ENCODE data around the gene KRT26. TPM values are rescaled to one million over a fixed set of nuclear protein-coding genes. Genes with fewer than 3 reads are reported as not detected.

The KRT26 gene
- total RNA-seq, 4 donors from 2014 or later, result not detected

GRCh38 chr17:40735016-40735415 lies 37.0 kb downstream of the KRT26 start:
- TF ChIP-seq POLR2A (IDR thresholded peaks at IDR 0.05) (no peak), CTCF (IDR thresholded peaks at IDR 0.05) (peak in 3 of 6 experiments; percentile 12 to 29 (median 15))
- intact Hi-C loops (cut with DNase I), result no loop called here
- WGBS, 2 donors, result 40 to 50% methylated on average over 1 of the region's 1 CpG
- DNase-seq, result no peak
- peak overlapping the region in 2 of 4 donors; percentile 5 to 59 for H3K27ac ChIP-seq
- H3K4me1 ChIP-seq, result peaks cover 0 to 14% (median 0%) of the 10 kb centered on the region in 3 donors
- peaks cover 0 to 13% (median 0%) of the 10 kb centered on the region in 4 donors for H3K27me3 ChIP-seq
- H3K9me3 ChIP-seq, result no peaks in the 10 kb centered on the region
- H3K4me3 ChIP-seq, result no peak overlapping the region
- no peaks in the 10 kb centered on the region for H3K36me3 ChIP-seq

GRCh38 chr17:40734018-40734417 lies 38.0 kb downstream of the KRT26 start:
- peaks cover 0 to 14% (median 0%) of the 10 kb centered on the region in 3 donors for H3K4me1 ChIP-seq
- no peak for TF ChIP-seq POLR2A (IDR thresholded peaks at IDR 0.05)
- no peak for TF ChIP-seq CTCF (IDR thresholded peaks at IDR 0.05)
- peaks cover 0 to 13% (median 0%) of the 10 kb centered on the region in 4 donors for H3K27me3 ChIP-seq
- DNase-seq, result no peak
- no peak overlapping the region for H3K27ac ChIP-seq
- no peak overlapping the region for H3K4me3 ChIP-seq
- H3K36me3 ChIP-seq, result no peaks in the 10 kb centered on the region
- WGBS, 2 donors, result 78 to 81% methylated on average over 4 to 6 of the region's 6 CpGs
- intact Hi-C loops (cut with DNase I), result no loop called here
- H3K9me3 ChIP-seq, result no peaks in the 10 kb centered on the region

GRCh38 chr17:40730970-40731369 lies 41.0 kb downstream of the KRT26 start:
- intact Hi-C loops (cut with DNase I), result no loop called here
- no peaks in the 10 kb centered on the region for H3K36me3 ChIP-seq
- WGBS, 2 donors, result 77 to 86% methylated on average over 1 of the region's 1 CpG

GRCh38 chr17:40727447-40728231 lies 44.4 kb downstream of the KRT26 start:
- Histone ChIP-seq H3K4me1 (peaks cover 0 to 14% (median 0%) of the 10 kb centered on the region in 3 donors), H3K4me3 (peak overlapping the region in 2 of 4 donors; percentile 3 to 25), H3K27me3 (peaks cover 0 to 15% (median 0%) of the 10 kb centered on the region in 4 donors), H3K9me3 (no peaks in the 10 kb centered on the region), H3K27ac (peak overlapping the region in 2 of 4 donors; percentile 45 to 61), H3K36me3 (no peaks in the 10 kb centered on the region)
- TF ChIP-seq CTCF (IDR thresholded peaks at IDR 0.05) (no peak), POLR2A (IDR thresholded peaks at IDR 0.05) (no peak)
- DNase-seq, result no peak
- intact Hi-C loops (cut with DNase I), result no loop called here
- WGBS, 2 donors, result 28 to 39% methylated on average over 8 of the region's 8 CpGs

More at GRCh38 chr17:40730970-40731369, 41.0 kb downstream of the KRT26 start:
- Histone ChIP-seq H3K4me1 (peaks cover 0 to 28% (median 0%) of the 10 kb centered on the region in 3 donors), H3K27me3 (peaks cover 0 to 13% (median 0%) of the 10 kb centered on the region in 4 donors), H3K27ac (no peak overlapping the region), H3K9me3 (no peaks in the 10 kb centered on the region), H3K4me3 (no peak overlapping the region)
- no peak for DNase-seq
- TF ChIP-seq CTCF (IDR thresholded peaks at IDR 0.05) (no peak), POLR2A (IDR thresholded peaks at IDR 0.05) (no peak)

- H3K4me1 ChIP-seq, result peaks cover 0 to 14% (median 0%) of the 10 kb centered on the region in 3 donors
- WGBS, 2 donors, result 67 to 78% methylated on average over 2 of the region's 2 CpGs
- no peak for DNase-seq
- TF ChIP-seq POLR2A (IDR thresholded peaks at IDR 0.05) (no peak), CTCF (IDR thresholded peaks at IDR 0.05) (peak in 5 of 6 experiments; percentile 17 to 53 (median 27))
- intact Hi-C loops (cut with DNase I), result no loop called here
- no peaks in the 10 kb centered on the region for H3K9me3 ChIP-seq
- H3K27ac ChIP-seq, result no peak overlapping the region
- peaks cover 0 to 15% (median 0%) of the 10 kb centered on the region in 4 donors for H3K27me3 ChIP-seq
- H3K36me3 ChIP-seq, result no peaks in the 10 kb centered on the region
- H3K4me3 ChIP-seq, result no peak overlapping the region
These were observed 45.1 kb downstream of the KRT26 start for GRCh38 chr17:40726919-40727318.
